Glutamatergic neuron (in vitro differentiated cells): ENCODE results near the gene GALNT11. TPM values are rescaled to one million over a fixed set of nuclear protein-coding genes. Genes with fewer than 3 reads are reported as not detected.

Experiments
- DNase-seq: peaks from one replicate; pipeline ENCODE4 v3.0.0; 2022
- H3K27ac Mint-ChIP-seq: one replicate; pipeline ENCODE4 v1.8.0; 2020; ENCODE audit warnings: mild to moderate bottlenecking, mixed read lengths, inconsistent platforms; ENCODE audit not compliant: unreplicated experiment
- H3K27me3 Mint-ChIP-seq: one replicate; pipeline ENCODE4 v1.8.0; 2020; ENCODE audit warnings: mild to moderate bottlenecking, moderate library complexity, mixed read lengths, inconsistent platforms; ENCODE audit not compliant: unreplicated experiment
- H3K36me3 Mint-ChIP-seq: one replicate; pipeline ENCODE4 v1.8.0; 2020; ENCODE audit warnings: mild to moderate bottlenecking, mixed read lengths, inconsistent platforms; ENCODE audit not compliant: unreplicated experiment
- H3K4me1 Mint-ChIP-seq: one replicate; pipeline ENCODE4 v1.8.0; 2020; ENCODE audit warnings: mild to moderate bottlenecking, low read depth, mixed read lengths, inconsistent platforms; ENCODE audit not compliant: unreplicated experiment
- H3K4me3 Mint-ChIP-seq: one replicate; pipeline ENCODE4 v1.8.0; 2020; ENCODE audit warnings: mild to moderate bottlenecking, mixed read lengths, inconsistent platforms; ENCODE audit not compliant: unreplicated experiment
- H3K9me3 Mint-ChIP-seq: one replicate; pipeline ENCODE4 v1.8.0; 2020; ENCODE audit warnings: mild to moderate bottlenecking, moderate library complexity, mixed read lengths, inconsistent platforms; ENCODE audit not compliant: unreplicated experiment
- total RNA-seq: library from RNA; stranded (reverse); fragmentation: NEBNext Ultra II Directional; extraction: Animal tissue kit (Norgen Biotek cat#: 25700); gene quantifications from one replicate; pipeline ENCODE4 v1.2.1, GENCODE V29; 2021; ENCODE audit not compliant: unreplicated experiment
- TF ChIP-seq, protein P1 (sequence below): fragments of 200-600 bp; sonication (generic); IDR thresholded peaks from one replicate; pipeline ENCODE4 v1.5.0; 2021; ENCODE audit not compliant: partially characterized antibody, unreplicated experiment

GALNT11 gene
- total RNA-seq, 1 donor from 2014 or later = 32.7 TPM

DNA sequence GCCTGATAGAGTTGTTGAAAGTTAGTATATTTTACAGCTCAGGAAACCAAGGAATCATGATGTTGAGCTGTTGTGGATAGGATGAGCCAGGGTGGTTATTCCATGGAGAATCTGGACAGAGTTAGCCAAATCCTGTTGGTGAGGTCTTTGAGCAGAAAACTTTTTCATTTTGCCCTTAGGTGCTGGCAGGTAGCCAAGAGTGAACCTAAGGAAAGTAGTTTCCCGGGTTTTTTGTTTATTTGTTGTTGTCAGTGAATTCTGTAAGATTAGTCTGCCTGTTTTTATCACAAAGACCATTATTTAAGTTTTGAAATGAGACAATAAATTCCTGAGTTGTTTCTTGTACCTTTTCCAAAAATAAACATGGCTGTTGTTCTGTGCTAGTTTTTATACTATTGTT, 61.0 kb downstream of the GALNT11 start:
- no peaks in the 10 kb centered on the region for H3K4me1 Mint-ChIP-seq
- H3K27ac Mint-ChIP-seq = no peak overlapping the region
- no peak overlapping the region for H3K4me3 Mint-ChIP-seq
- TF ChIP-seq, protein P1, sequence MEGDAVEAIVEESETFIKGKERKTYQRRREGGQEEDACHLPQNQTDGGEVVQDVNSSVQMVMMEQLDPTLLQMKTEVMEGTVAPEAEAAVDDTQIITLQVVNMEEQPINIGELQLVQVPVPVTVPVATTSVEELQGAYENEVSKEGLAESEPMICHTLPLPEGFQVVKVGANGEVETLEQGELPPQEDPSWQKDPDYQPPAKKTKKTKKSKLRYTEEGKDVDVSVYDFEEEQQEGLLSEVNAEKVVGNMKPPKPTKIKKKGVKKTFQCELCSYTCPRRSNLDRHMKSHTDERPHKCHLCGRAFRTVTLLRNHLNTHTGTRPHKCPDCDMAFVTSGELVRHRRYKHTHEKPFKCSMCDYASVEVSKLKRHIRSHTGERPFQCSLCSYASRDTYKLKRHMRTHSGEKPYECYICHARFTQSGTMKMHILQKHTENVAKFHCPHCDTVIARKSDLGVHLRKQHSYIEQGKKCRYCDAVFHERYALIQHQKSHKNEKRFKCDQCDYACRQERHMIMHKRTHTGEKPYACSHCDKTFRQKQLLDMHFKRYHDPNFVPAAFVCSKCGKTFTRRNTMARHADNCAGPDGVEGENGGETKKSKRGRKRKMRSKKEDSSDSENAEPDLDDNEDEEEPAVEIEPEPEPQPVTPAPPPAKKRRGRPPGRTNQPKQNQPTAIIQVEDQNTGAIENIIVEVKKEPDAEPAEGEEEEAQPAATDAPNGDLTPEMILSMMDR = no peak
- H3K36me3 Mint-ChIP-seq = peaks cover 16% of the 10 kb centered on the region
- DNase-seq = no peak
- peaks cover 7% of the 10 kb centered on the region for H3K9me3 Mint-ChIP-seq
- no peaks in the 10 kb centered on the region for H3K27me3 Mint-ChIP-seq

DNA sequence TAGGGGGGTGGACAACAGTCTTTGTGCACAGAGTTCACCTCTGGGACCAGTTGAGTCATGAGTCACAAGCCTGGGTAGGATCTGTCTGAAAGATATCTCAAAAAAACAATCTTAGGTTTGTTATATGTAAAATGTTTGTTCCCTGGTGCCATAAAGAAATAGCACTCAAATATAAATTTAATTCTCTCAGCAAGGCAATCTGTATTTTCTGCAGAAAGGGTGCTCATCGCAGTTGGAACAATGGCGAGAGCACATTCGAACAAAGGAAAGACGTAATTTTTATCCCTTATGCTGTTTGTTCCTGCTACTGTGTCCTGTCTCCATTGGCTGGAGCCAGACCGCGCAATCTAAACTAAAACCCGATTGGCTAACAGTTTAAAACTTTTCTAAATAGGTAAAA, 63.7 kb downstream of the GALNT11 start:
- no peaks in the 10 kb centered on the region for H3K27me3 Mint-ChIP-seq
- DNase-seq = no peak
- H3K9me3 Mint-ChIP-seq = peaks cover 8% of the 10 kb centered on the region
- TF ChIP-seq, protein P1 = no peak
- H3K27ac Mint-ChIP-seq = no peak overlapping the region
- H3K4me1 Mint-ChIP-seq = no peaks in the 10 kb centered on the region
- H3K4me3 Mint-ChIP-seq = no peak overlapping the region
- H3K36me3 Mint-ChIP-seq = peaks cover 16% of the 10 kb centered on the region

DNA sequence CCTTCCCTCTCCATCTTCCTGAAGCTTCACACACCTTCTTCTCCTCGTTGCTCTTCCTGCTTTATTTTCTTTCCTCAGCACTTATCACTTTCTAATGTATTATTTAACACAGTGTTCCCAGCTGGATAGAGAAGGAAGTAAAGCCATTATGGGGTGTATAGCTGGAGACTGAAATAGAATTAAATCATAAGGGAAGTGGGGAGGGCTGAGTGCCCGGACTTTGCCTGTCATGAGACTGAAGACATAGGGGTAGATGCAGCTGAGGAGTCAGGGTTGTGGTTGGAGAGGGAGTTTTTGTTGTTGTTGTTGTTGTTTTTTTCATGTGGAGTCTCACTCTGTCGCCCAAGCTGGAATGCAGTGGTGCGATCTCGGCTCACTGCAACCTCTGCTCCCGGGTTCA, 65.3 kb downstream of the GALNT11 start:
- no peaks in the 10 kb centered on the region for H3K4me1 Mint-ChIP-seq
- H3K36me3 Mint-ChIP-seq = peaks cover 16% of the 10 kb centered on the region
- no peak overlapping the region for H3K4me3 Mint-ChIP-seq
- H3K27ac Mint-ChIP-seq = no peak overlapping the region
- peaks cover 8% of the 10 kb centered on the region for H3K9me3 Mint-ChIP-seq
- TF ChIP-seq, protein P1 = no peak
- H3K27me3 Mint-ChIP-seq = no peaks in the 10 kb centered on the region
- no peak for DNase-seq

DNA sequence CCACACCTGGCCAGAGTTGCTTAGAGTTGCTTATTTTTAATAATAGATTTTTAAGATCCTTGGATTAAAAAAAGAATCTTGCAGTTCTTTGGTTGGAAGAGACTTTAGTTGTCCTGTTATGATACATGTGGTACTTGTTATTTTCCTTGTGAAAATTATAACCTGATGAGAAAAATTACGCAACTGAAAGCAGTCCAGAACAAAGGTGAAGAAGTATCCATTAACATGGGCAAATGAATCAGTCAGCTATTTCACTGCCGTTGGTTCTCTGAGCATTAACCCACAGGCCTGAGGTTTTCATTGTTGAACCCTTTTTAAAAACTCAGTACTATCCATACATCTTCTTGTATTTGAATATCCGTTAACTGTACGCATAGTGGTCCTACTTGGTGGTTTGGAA, 68.2 kb downstream of the GALNT11 start:
- no peaks in the 10 kb centered on the region for H3K27me3 Mint-ChIP-seq
- no peak overlapping the region for H3K27ac Mint-ChIP-seq
- TF ChIP-seq, protein P1 = no peak
- DNase-seq = no peak
- no peaks in the 10 kb centered on the region for H3K4me1 Mint-ChIP-seq
- H3K36me3 Mint-ChIP-seq = peaks cover 8% of the 10 kb centered on the region
- peaks cover 8% of the 10 kb centered on the region for H3K9me3 Mint-ChIP-seq
- H3K4me3 Mint-ChIP-seq = no peak overlapping the region

DNA sequence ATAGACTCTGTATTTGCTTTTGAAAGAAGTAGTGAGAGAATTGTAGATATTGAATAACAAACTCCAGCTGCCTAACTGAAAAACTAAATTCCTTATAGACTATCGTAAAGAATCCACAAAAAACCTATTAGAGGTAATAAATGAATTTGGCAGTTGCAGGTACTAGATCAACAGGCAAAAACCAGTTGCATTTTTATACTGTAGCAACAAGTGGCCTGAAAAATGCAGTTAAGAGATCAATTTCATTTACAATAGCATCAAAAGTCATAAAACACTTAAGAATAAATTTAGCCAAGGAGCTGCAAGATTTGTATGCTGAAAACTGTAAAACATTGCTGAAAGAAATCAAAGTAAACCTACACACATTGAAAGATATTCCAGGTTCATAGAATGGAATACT, 70.3 kb downstream of the GALNT11 start:
- no peaks in the 10 kb centered on the region for H3K27me3 Mint-ChIP-seq
- no peaks in the 10 kb centered on the region for H3K36me3 Mint-ChIP-seq
- H3K4me1 Mint-ChIP-seq = no peaks in the 10 kb centered on the region
- no peak overlapping the region for H3K27ac Mint-ChIP-seq
- peaks cover 2% of the 10 kb centered on the region for H3K9me3 Mint-ChIP-seq
- H3K4me3 Mint-ChIP-seq = no peak overlapping the region
- DNase-seq = no peak
- TF ChIP-seq, protein P1 = no peak
